B cell (primary cell): ENCODE results near the gene NR5A1. TPM values are rescaled to one million over a fixed set of nuclear protein-coding genes. Genes with fewer than 3 reads are reported as not detected.

Source experiments
- ATAC-seq: fragments of 200-7000 bp; cut with Tn5 transposase; one replicate; pipeline ENCODE4 v1.10.0; 2021; ENCODE audit warnings: low read depth, mild to moderate bottlenecking, moderate number of reproducible peaks, moderate library complexity
- CTCF ChIA-PET: fragments of 350-600 bp; sonication (Branson Sonifier 250); formaldehyde crosslinking; loops from one replicate; lab custom pipeline; 2021; ENCODE audit warnings: antibody characterized with exemption, inconsistent platforms; lab: Charles Lee
- POLR2A ChIA-PET: fragments of 350-600 bp; sonication (Branson Sonifier 250); formaldehyde crosslinking; loops from one replicate; lab custom pipeline; 2021; ENCODE audit warnings: antibody characterized with exemption; lab: Charles Lee
- DNase-seq: peaks from one replicate; pipeline ENCODE4 v3.0.0; 2013
- H2AFZ ChIP-seq: 2 replicates; pipeline ENCODE4 v1.6.1; 2012; ENCODE audit warnings: mild to moderate bottlenecking, low read depth, low read length; ENCODE audit not compliant: insufficient read depth, poor library complexity, severe bottlenecking
- H3K27ac ChIP-seq, 2 donors: 1 replicate in 1 of 2; 2 replicates in 1 of 2; pipeline ENCODE4 v1.5.1; 2012 to 2013; ENCODE audit warnings: low read length in 2 of 2, mild to moderate bottlenecking in 2 of 2, moderate library complexity in 1 of 2
- H3K27me3 ChIP-seq, 4 experiments: fragments of 200-600 bp in 1 of 4; sonication (generic) in 1 of 4; replicated peaks in 1 of 4; 1 replicate in 2 of 4; 2 replicates in 2 of 4; pipeline versions ENCODE4 v1.6.1 to v1.7.0; 2013 to 2016; ENCODE audit warnings: low read length in 3 of 4, mild to moderate bottlenecking in 2 of 4, mixed read lengths in 1 of 4, moderate library complexity in 1 of 4; ENCODE audit not compliant: insufficient read depth in 4 of 4, control insufficient read depth in 3 of 4; ENCODE audit errors: control extremely low read depth in 1 of 4
- H3K36me3 ChIP-seq, 2 experiments: replicated peaks in 1 of 2; 1 replicate in 1 of 2; 2 replicates in 1 of 2; pipeline versions ENCODE4 v1.6.1 to v1.7.1; 2013; ENCODE audit warnings: low read length in 1 of 2; ENCODE audit not compliant: insufficient read depth in 2 of 2, control insufficient read depth in 1 of 2; ENCODE audit errors: control extremely low read depth in 1 of 2, extremely low read depth in 1 of 2
- H3K4me1 ChIP-seq, 2 donors: fragments of 200-600 bp in 1 of 2; sonication (generic) in 1 of 2; 1 replicate in 1 of 2; 2 replicates in 1 of 2; pipeline versions ENCODE4 v1.5.1 to v1.6.1; 2013 to 2017; ENCODE audit warnings: low read length in 2 of 2; ENCODE audit not compliant: control insufficient read depth in 2 of 2, insufficient read depth in 2 of 2
- H3K4me2 ChIP-seq: replicated peaks from 2 replicates; pipeline ENCODE3; 2012; ENCODE audit warnings: mild to moderate bottlenecking, low read depth, low read length; ENCODE audit not compliant: poor library complexity, severe bottlenecking
- H3K4me3 ChIP-seq, 5 experiments: fragments of 200-600 bp in 1 of 5; sonication (generic) in 1 of 5; 1 replicate in 3 of 5; 2 replicates in 2 of 5; pipeline versions ENCODE4 v1.5.1 to v1.7.0; 2011 to 2016; ENCODE audit warnings: low read length in 4 of 5, mild to moderate bottlenecking in 4 of 5, low read depth in 2 of 5, control low read depth in 1 of 5, moderate library complexity in 1 of 5; ENCODE audit not compliant: insufficient read depth in 1 of 5; ENCODE audit errors: control extremely low read depth in 1 of 5, extremely low read depth in 1 of 5
- H3K79me2 ChIP-seq: fragments of 200-600 bp; sonication (generic); one replicate; pipeline ENCODE4 v1.6.0; 2016; ENCODE audit warnings: low read length; ENCODE audit not compliant: control insufficient read depth, insufficient read depth
- H3K9ac ChIP-seq: fragments of 200-600 bp; sonication (generic); 2 replicates; pipeline ENCODE4 v1.6.1; 2017; ENCODE audit warnings: mild to moderate bottlenecking, low read length, moderate library complexity
- H3K9me3 ChIP-seq, 3 donors: one replicate each; pipeline versions ENCODE4 v1.6.1 to v1.7.1; 2013; ENCODE audit warnings: low read length in 2 of 3; ENCODE audit not compliant: control insufficient read depth in 2 of 3, insufficient read depth in 1 of 3; ENCODE audit errors: control extremely low read depth in 1 of 3
- H4K20me1 ChIP-seq: 2 replicates; pipeline ENCODE4 v1.6.0; 2012; ENCODE audit warnings: mild to moderate bottlenecking, low read length; ENCODE audit not compliant: insufficient read depth, control insufficient read depth, poor library complexity, severe bottlenecking
- H3K27ac Mint-ChIP-seq: one replicate; pipeline ENCODE4 v1.8.0; 2021; ENCODE audit warnings: mixed read lengths
- H3K27me3 Mint-ChIP-seq: one replicate; pipeline ENCODE4 v1.8.0; 2021; ENCODE audit warnings: mixed read lengths
- H3K4me1 Mint-ChIP-seq: one replicate; pipeline ENCODE4 v1.8.0; 2021; ENCODE audit warnings: mixed read lengths
- H3K4me3 Mint-ChIP-seq: one replicate; pipeline ENCODE4 v1.8.0; 2021; ENCODE audit warnings: mixed read lengths
- H3K9me3 Mint-ChIP-seq: one replicate; pipeline ENCODE4 v1.8.0; 2022; ENCODE audit warnings: mixed read lengths; ENCODE audit not compliant: insufficient read depth
- EZH2 ChIP-seq: IDR thresholded peaks from 2 replicates; pipeline ENCODE4 v1.6.1; 2012; ENCODE audit warnings: borderline replicate concordance, low read depth, mild to moderate bottlenecking, moderate library complexity, low read length; ENCODE audit not compliant: insufficient read depth, poor library complexity, severe bottlenecking
- WGBS: methylation state at CpG from one replicate; pipeline ENCODE4 v1.1.5; 2013; ENCODE audit warnings: missing lambda C conversion rate; ENCODE audit not compliant: insufficient coverage; 5-methylcytosine and 5-hydroxymethylcytosine counted together
- intact Hi-C: fragments of 100-400 bp; cut with micrococcal nuclease; formaldehyde crosslinking; loops from one replicate; pipeline ENCODE4 v1.10.0; 2022
- polyA plus RNA-seq: library from polyadenylated mRNA; depleted of rRNA; stranded (reverse); fragments of >200 nt; gene quantifications from 2 replicates; pipeline ENCODE4 v1.2.3, GENCODE V29; 2012
- total RNA-seq, 2 donors: library from RNA; stranded (reverse); fragments of 120-200 nt in 1 of 2; gene quantifications; 1 replicate in 1 of 2; 2 replicates in 1 of 2; pipeline versions ENCODE4 v1.2.3 to v1.2.4, GENCODE V29; 2013 to 2022
- TF ChIP-seq, protein P1 (sequence below): fragments of 200-600 bp; IDR thresholded peaks from one replicate; pipeline ENCODE4 v1.8.0; 2022; ENCODE audit warnings: antibody characterized with exemption, mild to moderate bottlenecking

NR5A1 gene
- total and polyA plus RNA-seq, 2 donors (not counting 1 experiment from before 2014, with no cell fraction given), result not detected

DNA sequence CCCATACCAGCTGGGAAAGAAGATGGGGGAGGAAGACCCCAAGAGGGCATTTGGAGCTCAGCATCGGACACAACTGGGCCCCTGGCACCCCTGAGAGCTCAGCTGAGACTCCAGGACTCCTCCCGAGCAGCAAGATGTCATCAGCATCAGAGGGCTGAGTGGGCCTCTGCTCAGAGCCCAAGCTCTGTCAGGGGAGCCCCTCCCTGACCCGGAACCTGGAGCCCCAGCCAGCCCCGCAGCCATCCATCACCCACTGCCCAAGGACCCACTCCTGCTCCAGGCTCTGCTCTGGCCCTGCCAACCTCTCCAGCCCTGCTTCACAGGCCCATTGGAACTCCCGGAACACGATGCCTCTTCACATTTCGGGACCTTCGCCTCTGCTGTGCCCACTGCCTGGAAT, 9.8 kb downstream of the NR5A1 start:
- peaks cover 0 to 13% (median 1%) of the 10 kb centered on the region in 4 experiments for H3K27me3 ChIP-seq
- no peaks in the 10 kb centered on the region for H3K9me3 ChIP-seq
- H3K36me3 ChIP-seq, result no peaks in the 10 kb centered on the region
- no peaks in the 10 kb centered on the region for H4K20me1 ChIP-seq
- no peak overlapping the region for H3K27ac ChIP-seq
- Mint-ChIP-seq H3K4me1 (peaks cover 8% of the 10 kb centered on the region), H3K27ac (no peak overlapping the region), H3K4me3 (no peak overlapping the region), H3K9me3 (no peaks in the 10 kb centered on the region), H3K27me3 (peaks cover 16% of the 10 kb centered on the region)
- ChIA-PET POLR2A (no interaction called here), CTCF (interaction anchor here (0.6 kb wide), 1 partner anchor 41 kb away, joined by 3 read pairs; no protein-coding TSS in a partner anchor)
- no peak overlapping the region for H2AFZ ChIP-seq
- peaks cover 0 to 6% of the 10 kb centered on the region in 2 donors for H3K4me1 ChIP-seq
- intact Hi-C loops, result no loop called here
- WGBS, result 95% methylated on average over 8 of the region's 8 CpGs
- TF ChIP-seq, protein P1, sequence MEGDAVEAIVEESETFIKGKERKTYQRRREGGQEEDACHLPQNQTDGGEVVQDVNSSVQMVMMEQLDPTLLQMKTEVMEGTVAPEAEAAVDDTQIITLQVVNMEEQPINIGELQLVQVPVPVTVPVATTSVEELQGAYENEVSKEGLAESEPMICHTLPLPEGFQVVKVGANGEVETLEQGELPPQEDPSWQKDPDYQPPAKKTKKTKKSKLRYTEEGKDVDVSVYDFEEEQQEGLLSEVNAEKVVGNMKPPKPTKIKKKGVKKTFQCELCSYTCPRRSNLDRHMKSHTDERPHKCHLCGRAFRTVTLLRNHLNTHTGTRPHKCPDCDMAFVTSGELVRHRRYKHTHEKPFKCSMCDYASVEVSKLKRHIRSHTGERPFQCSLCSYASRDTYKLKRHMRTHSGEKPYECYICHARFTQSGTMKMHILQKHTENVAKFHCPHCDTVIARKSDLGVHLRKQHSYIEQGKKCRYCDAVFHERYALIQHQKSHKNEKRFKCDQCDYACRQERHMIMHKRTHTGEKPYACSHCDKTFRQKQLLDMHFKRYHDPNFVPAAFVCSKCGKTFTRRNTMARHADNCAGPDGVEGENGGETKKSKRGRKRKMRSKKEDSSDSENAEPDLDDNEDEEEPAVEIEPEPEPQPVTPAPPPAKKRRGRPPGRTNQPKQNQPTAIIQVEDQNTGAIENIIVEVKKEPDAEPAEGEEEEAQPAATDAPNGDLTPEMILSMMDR, result no peak
- TF ChIP-seq EZH2, result no peak
- no peak overlapping the region for H3K4me2 ChIP-seq
- H3K79me2 ChIP-seq, result no peaks in the 10 kb centered on the region
- DNase-seq, result no peak
- no peak overlapping the region for H3K9ac ChIP-seq
- no peak for ATAC-seq
- H3K4me3 ChIP-seq, result no peak overlapping the region

DNA sequence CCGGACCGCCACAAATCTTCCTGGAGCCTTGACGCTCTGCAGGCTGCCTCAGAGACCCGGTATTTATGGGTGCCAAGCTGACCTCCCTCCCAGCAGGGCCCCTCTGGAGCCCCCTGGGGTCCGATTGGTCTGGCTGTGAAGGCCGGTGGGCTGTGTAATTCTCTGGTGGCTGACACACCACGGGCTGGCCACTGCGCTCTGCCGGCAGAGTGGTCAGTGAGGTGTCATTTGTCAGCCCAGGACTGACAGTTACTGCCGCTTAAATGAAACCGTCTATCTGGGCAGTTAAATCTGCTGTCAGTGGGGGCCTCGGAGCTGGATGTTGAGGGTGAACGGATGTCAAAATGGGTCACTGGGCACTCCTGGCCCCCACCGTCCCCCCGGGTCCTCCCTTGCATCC, 10.7 kb downstream of the NR5A1 start:
- ChIA-PET CTCF (no interaction called here), POLR2A (no interaction called here)
- no peak for DNase-seq
- no peaks in the 10 kb centered on the region for H3K36me3 ChIP-seq
- H3K4me3 ChIP-seq, result no peak overlapping the region
- TF ChIP-seq, protein P1, result no peak
- TF ChIP-seq EZH2, result no peak
- no peaks in the 10 kb centered on the region for H3K9me3 ChIP-seq
- peaks cover 0 to 4% (median under 1%) of the 10 kb centered on the region in 4 experiments for H3K27me3 ChIP-seq
- intact Hi-C loops, result no loop called here
- H3K79me2 ChIP-seq, result no peaks in the 10 kb centered on the region
- no peak overlapping the region for H3K27ac Mint-ChIP-seq
- H3K4me2 ChIP-seq, result no peak overlapping the region
- H3K27me3 Mint-ChIP-seq, result peaks cover 16% of the 10 kb centered on the region
- peaks cover 8% of the 10 kb centered on the region for H3K4me1 Mint-ChIP-seq
- H3K9me3 Mint-ChIP-seq, result no peaks in the 10 kb centered on the region
- H3K9ac ChIP-seq, result no peak overlapping the region
- peaks cover 0 to 6% of the 10 kb centered on the region in 2 donors for H3K4me1 ChIP-seq
- no peak overlapping the region for H2AFZ ChIP-seq
- H3K27ac ChIP-seq, result no peak overlapping the region
- WGBS, result 68% methylated on average over 13 of the region's 15 CpGs
- no peak overlapping the region for H3K4me3 Mint-ChIP-seq
- no peaks in the 10 kb centered on the region for H4K20me1 ChIP-seq
- ATAC-seq, result no peak
